ENCODE data around the gene DCC. TPM values are rescaled to one million over a fixed set of nuclear protein-coding genes. Genes with fewer than 3 reads are reported as not detected.

The DCC gene
- total RNA-seq, 1 experiment from 2014 or later: not detected

DNA sequence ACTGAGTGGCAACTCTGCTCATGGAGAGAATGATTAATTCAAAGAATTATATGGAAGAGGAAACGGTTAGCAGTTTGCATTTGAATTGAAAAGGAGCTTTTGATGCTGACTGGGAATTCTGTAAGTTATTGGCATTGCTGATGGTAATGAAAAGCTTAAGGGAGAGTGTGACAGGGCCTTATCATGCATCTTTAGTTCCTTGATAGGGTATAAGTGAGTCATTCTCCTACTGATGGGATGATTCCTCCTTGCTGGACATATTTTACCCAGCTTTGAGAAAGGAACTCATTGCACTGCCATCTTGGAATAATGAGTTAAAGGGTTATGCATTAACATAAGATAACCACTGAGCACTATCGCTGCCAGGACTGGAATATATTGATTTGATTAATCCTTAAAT, 740.7 kb downstream of the DCC start:
- DNase-seq (ENCODE audit: unreplicated experiment): no peak
- Mint-ChIP-seq H3K27me3 (ENCODE audit: insufficient read depth, unreplicated experiment) (no peaks in the 10 kb centered on the region), H3K27ac (ENCODE audit: low read depth, unreplicated experiment) (no peak overlapping the region), H3K36me3 (ENCODE audit: insufficient read depth, unreplicated experiment) (no peaks in the 10 kb centered on the region), H3K9me3 (ENCODE audit: unreplicated experiment) (peaks cover 16% of the 10 kb centered on the region), H3K4me3 (ENCODE audit: unreplicated experiment) (no peak overlapping the region), H3K4me1 (ENCODE audit: insufficient read depth, unreplicated experiment) (no peaks in the 10 kb centered on the region)
- POLR2A ChIA-PET: no interaction called here
- CTCF ChIA-PET: interaction anchor here (0.7 kb wide), 1 partner anchor 619 kb away, joined by 3 read pairs; no protein-coding TSS in a partner anchor
- intact Hi-C loops (cut with micrococcal nuclease): no loop called here
- BruUV-seq (replicated peaks): no TSS peak
- TF ChIP-seq, protein P1, sequence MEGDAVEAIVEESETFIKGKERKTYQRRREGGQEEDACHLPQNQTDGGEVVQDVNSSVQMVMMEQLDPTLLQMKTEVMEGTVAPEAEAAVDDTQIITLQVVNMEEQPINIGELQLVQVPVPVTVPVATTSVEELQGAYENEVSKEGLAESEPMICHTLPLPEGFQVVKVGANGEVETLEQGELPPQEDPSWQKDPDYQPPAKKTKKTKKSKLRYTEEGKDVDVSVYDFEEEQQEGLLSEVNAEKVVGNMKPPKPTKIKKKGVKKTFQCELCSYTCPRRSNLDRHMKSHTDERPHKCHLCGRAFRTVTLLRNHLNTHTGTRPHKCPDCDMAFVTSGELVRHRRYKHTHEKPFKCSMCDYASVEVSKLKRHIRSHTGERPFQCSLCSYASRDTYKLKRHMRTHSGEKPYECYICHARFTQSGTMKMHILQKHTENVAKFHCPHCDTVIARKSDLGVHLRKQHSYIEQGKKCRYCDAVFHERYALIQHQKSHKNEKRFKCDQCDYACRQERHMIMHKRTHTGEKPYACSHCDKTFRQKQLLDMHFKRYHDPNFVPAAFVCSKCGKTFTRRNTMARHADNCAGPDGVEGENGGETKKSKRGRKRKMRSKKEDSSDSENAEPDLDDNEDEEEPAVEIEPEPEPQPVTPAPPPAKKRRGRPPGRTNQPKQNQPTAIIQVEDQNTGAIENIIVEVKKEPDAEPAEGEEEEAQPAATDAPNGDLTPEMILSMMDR (IDR thresholded peaks at IDR 0.05; ENCODE audit: unreplicated experiment): no peak

DNA sequence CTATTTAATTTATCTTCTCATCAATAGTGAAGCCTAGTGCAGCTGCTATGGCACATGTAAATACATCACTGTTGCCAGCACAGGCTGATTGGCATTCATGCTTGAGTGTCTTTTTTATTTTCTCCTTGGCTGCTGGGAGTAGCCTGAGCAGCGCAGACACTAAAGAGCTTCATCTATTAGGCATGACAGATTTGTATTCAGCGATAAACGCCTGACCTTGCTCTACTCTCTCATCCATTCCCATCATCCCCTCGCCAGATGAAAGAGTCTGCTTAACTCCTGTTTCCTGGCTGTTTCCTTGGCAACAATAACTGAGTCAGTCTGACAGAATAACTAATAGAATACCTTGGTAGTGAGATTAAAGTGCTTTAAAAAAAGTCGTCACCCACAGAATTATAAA, 753.6 kb downstream of the DCC start:
- POLR2A ChIA-PET: no interaction called here
- Mint-ChIP-seq H3K36me3 (ENCODE audit: insufficient read depth, unreplicated experiment) (peaks cover 4% of the 10 kb centered on the region), H3K27ac (ENCODE audit: low read depth, unreplicated experiment) (no peak overlapping the region), H3K9me3 (ENCODE audit: unreplicated experiment) (no peaks in the 10 kb centered on the region), H3K27me3 (ENCODE audit: insufficient read depth, unreplicated experiment) (no peaks in the 10 kb centered on the region), H3K4me3 (ENCODE audit: unreplicated experiment) (no peak overlapping the region), H3K4me1 (ENCODE audit: insufficient read depth, unreplicated experiment) (no peaks in the 10 kb centered on the region)
- TF ChIP-seq, protein P1 (IDR thresholded peaks at IDR 0.05; ENCODE audit: unreplicated experiment): no peak
- intact Hi-C loops (cut with micrococcal nuclease): no loop called here
- CTCF ChIA-PET: interaction anchor here (0.7 kb wide), 1 partner anchor 1011 kb away, joined by 4 read pairs; no protein-coding TSS in a partner anchor
- BruUV-seq (replicated peaks): no TSS peak
- DNase-seq (ENCODE audit: unreplicated experiment): no peak

DNA sequence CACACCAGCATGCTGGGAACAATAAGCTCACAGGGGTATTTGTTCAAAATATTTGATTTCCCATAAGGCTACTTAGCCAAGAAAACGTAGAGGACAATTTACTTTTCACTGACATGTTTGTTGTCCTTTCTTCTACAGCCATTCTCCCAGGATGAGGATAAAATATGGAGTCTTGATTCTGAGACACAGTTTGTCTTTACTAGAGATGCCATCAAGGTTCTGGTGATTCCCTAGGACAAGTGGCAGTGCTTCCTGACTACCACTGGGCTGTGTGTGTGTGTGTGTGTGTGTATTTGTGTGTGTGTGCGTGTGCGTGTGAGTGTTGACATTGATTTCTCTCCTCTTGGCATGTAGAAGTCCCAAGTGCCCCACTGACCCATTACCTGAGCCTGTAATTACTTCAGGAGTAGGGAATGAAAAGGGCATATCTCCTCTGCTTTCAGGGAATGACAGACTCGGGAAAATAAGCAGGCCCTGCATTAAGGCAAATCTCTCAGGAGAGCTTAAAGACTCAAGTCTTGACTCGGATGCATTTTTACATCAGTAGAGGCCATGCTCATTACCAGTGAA, 761.6 kb downstream of the DCC start:
- no peaks in the 10 kb centered on the region for H3K27me3 Mint-ChIP-seq (ENCODE audit: insufficient read depth, unreplicated experiment)
- intact Hi-C loops (cut with micrococcal nuclease): no loop called here
- TF ChIP-seq, protein P1 (IDR thresholded peaks at IDR 0.05; ENCODE audit: unreplicated experiment): no peak
- H3K27ac Mint-ChIP-seq (ENCODE audit: low read depth, unreplicated experiment): no peak overlapping the region
- no peaks in the 10 kb centered on the region for H3K4me1 Mint-ChIP-seq (ENCODE audit: insufficient read depth, unreplicated experiment)
- no peak for DNase-seq (ENCODE audit: unreplicated experiment)
- H3K4me3 Mint-ChIP-seq (ENCODE audit: unreplicated experiment): no peak overlapping the region
- BruUV-seq (replicated peaks): no TSS peak
- ChIA-PET CTCF (no interaction called here), POLR2A (interaction anchor here (0.6 kb wide), 1 partner anchor 109 kb away, joined by 3 read pairs; no protein-coding TSS in a partner anchor)
- peaks cover 30% of the 10 kb centered on the region for H3K9me3 Mint-ChIP-seq (ENCODE audit: unreplicated experiment)
- no peaks in the 10 kb centered on the region for H3K36me3 Mint-ChIP-seq (ENCODE audit: insufficient read depth, unreplicated experiment)

DNA sequence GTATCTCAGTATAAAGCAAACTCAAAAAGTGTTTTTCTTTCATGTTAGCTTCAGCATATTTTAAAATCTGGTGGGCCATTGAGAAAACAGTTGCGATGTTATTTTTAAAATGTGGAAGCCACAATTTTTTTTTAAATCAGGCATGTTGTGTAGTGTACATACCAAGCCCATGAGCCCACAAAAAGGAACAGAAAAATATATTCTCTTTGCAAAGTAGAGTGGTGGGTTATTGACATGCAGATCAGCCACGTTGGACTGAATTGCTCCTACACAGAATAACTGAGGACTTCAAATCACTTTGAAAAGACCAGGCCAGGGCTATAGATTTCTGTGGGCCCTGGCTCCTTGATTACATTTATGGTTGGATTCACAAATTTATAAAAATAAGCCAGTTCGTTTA, 774.4 kb downstream of the DCC start:
- no TSS peak for BruUV-seq (replicated peaks)

More for the DNA sequence above, 774.4 kb downstream of the DCC start:
- TF ChIP-seq, protein P1 (IDR thresholded peaks at IDR 0.05; ENCODE audit: unreplicated experiment): no peak
- ChIA-PET POLR2A (no interaction called here), CTCF (no interaction called here)
- no peak overlapping the region for H3K4me3 Mint-ChIP-seq (ENCODE audit: unreplicated experiment)
- no peaks in the 10 kb centered on the region for H3K4me1 Mint-ChIP-seq (ENCODE audit: insufficient read depth, unreplicated experiment)
- no peak overlapping the region for H3K27ac Mint-ChIP-seq (ENCODE audit: low read depth, unreplicated experiment)
- no peaks in the 10 kb centered on the region for H3K27me3 Mint-ChIP-seq (ENCODE audit: insufficient read depth, unreplicated experiment)
- no peak for DNase-seq (ENCODE audit: unreplicated experiment)
- intact Hi-C loops (cut with micrococcal nuclease): no loop called here
- H3K36me3 Mint-ChIP-seq (ENCODE audit: insufficient read depth, unreplicated experiment): no peaks in the 10 kb centered on the region
- no peaks in the 10 kb centered on the region for H3K9me3 Mint-ChIP-seq (ENCODE audit: unreplicated experiment)

All from MCF 10A (cell line).